Mononuclear cell (primary cell): ENCODE results near the gene ST3GAL5. TPM values are rescaled to one million over a fixed set of nuclear protein-coding genes. Genes with fewer than 3 reads are reported as not detected.

ENCODE experiments used
- H3K27me3 ChIP-seq: 2 replicates; pipeline ENCODE4 v1.6.0; 2011; ENCODE audit warnings: low read length, control low read depth; ENCODE audit not compliant: insufficient read depth
- H3K4me1 ChIP-seq: 2 replicates; pipeline ENCODE4 v1.5.1; 2011; ENCODE audit warnings: mild to moderate bottlenecking, low read length, control low read depth; ENCODE audit not compliant: insufficient read depth
- H3K4me3 ChIP-seq: 2 replicates; pipeline ENCODE4 v1.5.1; 2011; ENCODE audit warnings: mild to moderate bottlenecking, low read length, moderate library complexity
- H3K9me3 ChIP-seq: 2 replicates; pipeline ENCODE4 v1.5.1; 2011; ENCODE audit warnings: low read depth, mild to moderate bottlenecking, control low read depth, low read length
- total RNA-seq: library from RNA; depleted of rRNA; stranded (reverse); fragments of >200 nt; gene quantifications from one replicate; pipeline ENCODE4 v1.2.3, GENCODE V29; 2012

ST3GAL5 gene
- total RNA-seq, 1 donor = 54.7 TPM

GRCh38 chr2:85925216-85925671, 36.5 kb upstream of the ST3GAL5 start:
- Histone ChIP-seq H3K4me3 (no peak overlapping the region), H3K4me1 (peaks cover 5% of the 10 kb centered on the region), H3K9me3 (no peaks in the 10 kb centered on the region), H3K27me3 (no peaks in the 10 kb centered on the region)

DNA sequence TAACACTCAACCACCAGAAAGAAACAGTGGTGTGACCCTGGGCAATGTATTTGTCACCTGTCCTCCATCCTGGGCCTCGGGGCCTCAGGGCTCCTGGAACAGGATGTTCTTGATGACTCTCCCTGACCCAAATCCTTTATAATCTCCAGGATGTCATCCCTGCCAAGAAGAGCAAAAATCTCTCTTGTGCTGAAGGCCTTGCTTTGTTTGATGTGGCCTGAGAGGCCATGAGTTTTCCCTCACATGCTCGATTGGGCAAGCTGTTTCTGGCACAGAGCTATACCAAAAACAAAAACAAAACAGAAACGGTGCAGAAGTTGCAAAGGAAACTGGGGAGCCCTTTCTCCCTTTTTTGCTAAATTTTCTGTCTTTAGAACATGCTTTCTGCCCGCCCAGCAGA, 35.7 kb upstream of the ST3GAL5 start:
- Histone ChIP-seq H3K4me3 (no peak overlapping the region), H3K4me1 (peaks cover 5% of the 10 kb centered on the region), H3K27me3 (no peaks in the 10 kb centered on the region), H3K9me3 (no peaks in the 10 kb centered on the region)

GRCh38 chr2:85922199-85922598, 33.4 kb upstream of the ST3GAL5 start:
- Histone ChIP-seq H3K4me1 (peaks cover 5% of the 10 kb centered on the region), H3K27me3 (no peaks in the 10 kb centered on the region), H3K9me3 (no peaks in the 10 kb centered on the region), H3K4me3 (no peak overlapping the region)

DNA sequence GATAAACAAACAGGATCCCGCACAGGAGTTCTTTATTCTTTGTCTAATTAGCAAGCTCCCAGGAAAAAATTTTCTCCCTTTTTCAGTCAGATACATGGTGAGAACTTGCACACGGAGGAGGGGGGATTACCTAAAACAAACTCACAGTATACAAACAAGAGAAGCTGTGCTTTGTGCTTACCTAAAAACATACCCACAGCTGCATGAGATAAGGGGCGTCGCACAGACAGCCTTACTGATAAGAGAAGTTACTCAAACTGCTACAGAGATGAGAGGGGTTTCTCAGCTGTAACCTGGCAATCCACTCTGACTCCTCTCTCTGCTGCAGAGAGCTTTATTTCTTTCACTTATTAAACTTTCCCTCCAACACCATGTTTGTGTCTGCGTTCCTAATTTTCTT, 32.9 kb upstream of the ST3GAL5 start:
- Histone ChIP-seq H3K9me3 (no peaks in the 10 kb centered on the region), H3K4me3 (no peak overlapping the region), H3K4me1 (peaks cover 5% of the 10 kb centered on the region), H3K27me3 (no peaks in the 10 kb centered on the region)

DNA sequence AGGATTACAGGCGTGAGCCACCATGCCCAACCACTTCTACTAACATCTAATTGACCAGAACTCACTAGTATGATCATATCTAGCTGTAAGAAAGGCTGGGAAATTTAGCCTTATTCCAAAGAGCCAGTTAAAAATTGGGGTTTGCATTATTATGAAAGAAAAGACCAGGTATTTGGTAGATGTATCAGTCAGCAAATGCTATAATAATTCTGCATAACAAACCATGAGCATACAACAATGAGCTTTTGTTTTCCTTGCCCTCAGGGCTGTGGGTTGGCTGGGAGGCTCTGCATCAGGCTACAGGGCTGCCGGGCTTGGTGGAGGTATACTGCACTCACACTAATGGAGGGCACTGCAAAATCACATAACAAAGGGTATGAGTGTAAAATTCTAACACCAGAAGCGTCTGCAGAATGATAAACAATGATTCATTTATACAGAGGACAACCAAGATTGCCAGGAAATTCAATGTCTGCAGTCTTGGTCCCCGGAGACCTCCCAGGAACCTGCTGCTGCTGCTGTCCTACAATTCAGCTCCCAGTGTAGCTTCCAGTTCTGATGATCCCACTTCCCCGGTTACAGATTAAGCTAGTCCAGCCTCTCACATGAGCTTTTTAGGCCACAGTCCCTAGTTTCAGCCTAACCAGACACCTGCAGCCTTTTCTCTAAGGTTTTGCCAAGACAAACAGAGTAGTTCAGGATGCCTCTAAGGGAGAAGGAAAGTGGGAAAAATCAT, 32.2 kb upstream of the ST3GAL5 start:
- Histone ChIP-seq H3K9me3 (no peaks in the 10 kb centered on the region), H3K4me3 (no peak overlapping the region), H3K4me1 (peaks cover 5% of the 10 kb centered on the region), H3K27me3 (no peaks in the 10 kb centered on the region)

DNA sequence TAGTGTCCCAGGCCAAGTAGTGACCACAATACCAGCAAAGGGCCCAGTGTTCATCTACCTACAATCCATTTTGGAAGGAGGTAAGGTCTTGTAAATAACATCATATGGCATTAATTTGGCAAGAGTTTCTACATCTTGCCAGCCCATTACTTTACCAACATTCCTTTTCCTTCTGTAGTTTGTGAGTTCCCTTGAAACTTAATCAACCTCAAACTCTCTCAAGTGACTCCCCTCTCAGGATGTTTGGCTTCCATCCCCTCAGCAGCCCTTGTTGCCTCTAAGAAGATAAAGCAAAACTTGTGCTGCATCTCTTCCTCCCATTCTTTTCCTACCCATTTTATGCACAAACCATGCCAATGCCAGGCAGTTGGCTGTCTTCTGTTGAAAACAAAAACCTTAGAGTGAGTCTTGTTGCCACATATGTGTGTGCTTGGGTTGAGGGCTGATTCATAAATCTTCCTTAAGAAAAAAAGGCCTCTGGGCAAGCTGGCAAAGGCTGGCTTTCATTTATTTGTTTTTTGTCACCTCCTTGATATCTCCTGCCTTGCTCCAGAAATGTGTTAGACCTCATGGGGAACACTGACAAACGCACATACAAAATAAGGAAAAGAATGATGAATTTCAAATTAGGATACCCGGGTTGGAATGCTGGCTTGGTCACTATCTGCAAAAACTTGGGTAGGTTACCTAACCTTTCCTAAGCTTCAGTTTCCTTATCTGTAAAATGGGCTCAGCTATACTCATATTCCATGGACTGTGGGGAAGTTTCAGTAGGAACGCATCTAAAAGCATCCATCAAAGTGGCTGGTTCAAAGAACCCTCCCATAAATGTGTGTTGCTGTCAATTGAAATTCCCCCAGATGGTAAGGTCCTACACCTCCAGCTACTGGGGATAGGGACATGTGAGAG, 29.4 kb upstream of the ST3GAL5 start:
- H3K9me3 ChIP-seq = no peaks in the 10 kb centered on the region
- H3K27me3 ChIP-seq = no peaks in the 10 kb centered on the region
- no peaks in the 10 kb centered on the region for H3K4me1 ChIP-seq
- H3K4me3 ChIP-seq = no peak overlapping the region

DNA sequence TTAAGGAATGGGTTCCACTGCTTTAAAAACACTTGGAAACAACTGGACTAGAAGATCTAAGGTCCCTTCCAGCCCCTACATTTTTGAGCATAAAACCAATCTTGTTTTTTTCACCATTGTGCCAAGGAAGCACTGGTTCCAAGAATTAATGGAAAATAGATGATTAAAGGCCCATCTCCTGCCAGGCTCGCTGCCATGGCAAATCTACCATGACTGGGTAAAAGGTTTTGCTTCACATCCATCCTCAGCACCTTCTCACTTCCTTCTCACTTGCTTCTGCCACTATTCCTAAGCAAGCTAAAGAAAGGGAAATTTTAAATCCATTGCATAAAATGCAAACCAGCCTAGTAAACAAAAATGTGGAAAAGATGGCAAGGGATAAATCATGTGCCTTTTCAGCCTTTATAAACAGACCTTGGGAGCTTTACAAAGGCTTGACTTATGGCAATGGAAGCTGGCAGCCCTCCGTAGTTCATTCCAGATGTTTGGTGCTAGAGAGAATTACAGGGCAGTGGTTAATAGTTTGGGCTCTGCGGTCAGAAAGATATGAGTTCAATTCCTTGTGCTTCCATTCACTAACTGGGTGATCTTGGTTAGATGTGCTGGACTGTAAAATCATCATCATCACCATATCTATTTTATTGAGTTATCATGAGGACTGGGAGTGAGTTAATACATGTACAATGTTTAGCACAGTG, 27.0 kb upstream of the ST3GAL5 start:
- no peak overlapping the region for H3K4me3 ChIP-seq
- no peaks in the 10 kb centered on the region for H3K4me1 ChIP-seq
- H3K27me3 ChIP-seq = no peaks in the 10 kb centered on the region
- H3K9me3 ChIP-seq = no peaks in the 10 kb centered on the region

DNA sequence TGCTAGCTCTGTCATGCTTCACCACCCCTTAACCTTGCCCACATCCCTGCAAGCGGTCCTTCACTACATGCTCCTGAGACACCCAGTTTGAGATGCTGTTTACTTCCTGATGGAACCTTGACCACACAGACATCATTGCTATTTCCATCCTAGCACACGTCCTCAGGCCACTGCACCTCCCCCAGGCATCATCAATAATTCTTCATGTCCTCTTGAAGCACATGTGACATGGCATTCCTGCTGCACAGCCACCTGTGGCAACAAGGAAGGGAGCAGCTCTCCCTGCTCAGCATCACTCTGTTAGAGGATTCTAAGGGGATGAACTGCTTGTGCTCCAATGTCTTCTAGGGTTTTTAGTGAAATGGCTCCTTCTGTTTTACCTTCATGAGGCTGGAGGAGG, 26.1 kb upstream of the ST3GAL5 start:
- H3K9me3 ChIP-seq = no peaks in the 10 kb centered on the region
- H3K27me3 ChIP-seq = no peaks in the 10 kb centered on the region
- H3K4me3 ChIP-seq = no peak overlapping the region
- no peaks in the 10 kb centered on the region for H3K4me1 ChIP-seq

GRCh38 chr2:85913884-85914881, 25.4 kb upstream of the ST3GAL5 start:
- H3K4me1 ChIP-seq = no peaks in the 10 kb centered on the region
- H3K9me3 ChIP-seq = no peaks in the 10 kb centered on the region
- H3K27me3 ChIP-seq = no peaks in the 10 kb centered on the region
- no peak overlapping the region for H3K4me3 ChIP-seq

DNA sequence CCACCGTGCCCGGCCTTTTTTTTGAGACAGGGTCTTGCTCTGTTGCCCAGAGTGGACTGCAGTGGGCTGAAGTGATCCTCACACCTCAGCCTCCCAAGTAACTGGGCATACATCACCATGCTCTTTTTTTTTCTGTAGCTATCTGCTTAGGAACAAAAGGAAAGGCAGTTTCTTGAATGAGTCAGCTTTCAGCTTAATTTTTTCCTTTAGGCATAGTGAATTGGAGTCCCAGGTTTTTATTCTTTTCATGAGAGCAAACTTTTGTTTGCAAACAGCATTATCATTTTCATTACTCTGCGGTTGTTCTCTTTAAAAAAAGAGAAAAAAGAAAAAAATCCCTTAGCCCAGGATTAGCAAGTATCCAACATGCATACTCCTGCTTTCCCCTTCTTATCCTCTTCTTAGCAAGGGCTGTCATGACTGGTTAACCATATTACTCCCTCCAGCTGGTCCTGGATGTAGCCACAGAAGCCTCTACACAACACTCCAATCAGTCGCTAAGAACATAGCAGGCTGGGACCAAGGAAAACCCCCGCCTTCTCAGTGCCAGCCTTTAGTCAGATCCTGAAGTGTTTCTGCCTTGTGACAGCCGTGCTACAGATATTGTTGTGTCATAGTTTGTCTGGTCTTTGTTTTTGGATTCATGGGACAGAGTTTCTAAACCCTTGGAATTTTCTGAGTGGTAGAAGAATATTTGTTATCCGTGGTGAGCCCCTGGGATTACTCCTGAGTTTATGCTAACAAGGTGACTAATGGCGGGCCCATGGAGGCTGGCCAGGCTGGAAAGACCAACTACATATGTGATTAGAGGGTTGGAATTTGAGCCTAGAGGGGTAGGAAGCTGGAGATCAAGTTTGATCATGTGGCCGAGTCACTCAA, 23.3 kb upstream of the ST3GAL5 start:
- H3K4me3 ChIP-seq = no peak overlapping the region
- H3K9me3 ChIP-seq = no peaks in the 10 kb centered on the region
- H3K27me3 ChIP-seq = no peaks in the 10 kb centered on the region
- no peaks in the 10 kb centered on the region for H3K4me1 ChIP-seq

DNA sequence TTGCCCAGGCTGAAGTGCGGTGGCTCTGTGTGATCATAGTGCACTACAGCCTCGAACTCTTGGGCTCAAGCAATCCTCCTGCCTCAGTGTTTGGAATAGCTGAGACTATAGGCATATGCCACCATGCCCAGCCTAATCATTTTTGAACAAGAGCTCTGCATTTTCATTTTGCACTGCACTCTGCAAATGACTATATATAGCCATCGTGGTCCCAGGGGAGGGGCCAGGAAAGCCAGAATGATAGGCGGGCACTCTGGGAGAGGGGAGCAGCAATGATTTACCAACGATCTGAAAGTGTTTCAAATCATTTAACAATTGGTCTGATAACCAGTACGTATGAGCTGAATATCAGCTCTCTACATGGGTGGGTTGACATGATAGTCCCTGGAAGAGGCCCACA, 22.3 kb upstream of the ST3GAL5 start:
- no peak overlapping the region for H3K4me3 ChIP-seq
- H3K4me1 ChIP-seq = no peaks in the 10 kb centered on the region
- no peaks in the 10 kb centered on the region for H3K9me3 ChIP-seq
- H3K27me3 ChIP-seq = no peaks in the 10 kb centered on the region

- Histone ChIP-seq H3K4me3 (no peak overlapping the region), H3K4me1 (no peaks in the 10 kb centered on the region), H3K9me3 (no peaks in the 10 kb centered on the region), H3K27me3 (no peaks in the 10 kb centered on the region)
Observed at GRCh38 chr2:85909005-85909404, 20.2 kb upstream of the ST3GAL5 start.

DNA sequence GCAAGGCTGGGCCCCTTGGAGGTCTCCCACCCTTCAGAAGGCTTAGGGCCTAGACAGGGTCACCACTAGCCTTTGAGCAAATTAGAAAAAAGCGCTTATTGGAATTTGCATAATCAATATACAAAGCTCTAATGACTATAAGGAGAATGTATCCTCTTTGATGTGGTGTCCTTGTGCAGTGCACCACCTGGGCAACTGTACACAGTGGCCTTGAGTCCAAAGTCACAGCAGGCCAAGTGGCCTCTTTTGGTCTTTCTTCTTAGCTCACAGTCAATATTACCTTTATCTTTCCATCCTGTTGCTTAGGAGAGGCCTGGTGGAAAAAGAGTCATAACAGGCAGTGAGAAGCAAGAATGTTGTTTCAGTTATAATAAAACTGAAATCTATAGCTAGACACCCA, 19.7 kb upstream of the ST3GAL5 start:
- Histone ChIP-seq H3K9me3 (no peaks in the 10 kb centered on the region), H3K4me3 (no peak overlapping the region), H3K4me1 (no peaks in the 10 kb centered on the region), H3K27me3 (no peaks in the 10 kb centered on the region)
